HG03457 (cell line): ENCODE data around the gene ZNF503.

ENCODE experiments used
- ATAC-seq: cut with Tn5 transposase; IDR thresholded peaks from one replicate; pipeline ENCODE4 v1.9.1; 2021; ENCODE audit warnings: moderate number of reproducible peaks; ENCODE audit not compliant: unreplicated experiment

Gene ZNF503

GRCh38 chr10:75431180-75432111 lies 29.9 kb upstream of the ZNF503 start, which contains the start of gene LRMDA:
Gene LRMDA, plus strand, starts transcription at chr10:75431624.
- ATAC-seq = no peak

GRCh38 chr10:75430000-75430763 lies 28.6 kb upstream of the ZNF503 start:
- no peak for ATAC-seq

- no peak for ATAC-seq
Measured at GRCh38 chr10:75429159-75429827, 27.7 kb upstream of the ZNF503 start.

- no peak for ATAC-seq
Measured at GRCh38 chr10:75428434-75429158, 27.0 kb upstream of the ZNF503 start.

GRCh38 chr10:75427951-75428350 lies 26.4 kb upstream of the ZNF503 start:
- ATAC-seq = no peak

GRCh38 chr10:75426880-75427279 lies 25.3 kb upstream of the ZNF503 start:
- no peak for ATAC-seq

- ATAC-seq = no peak
Measured at GRCh38 chr10:75425291-75426079, 23.9 kb upstream of the ZNF503 start.

- no peak for ATAC-seq
Measured at GRCh38 chr10:75424571-75424970, 23.0 kb upstream of the ZNF503 start.

GRCh38 chr10:75422913-75423312 lies 21.3 kb upstream of the ZNF503 start:
- no peak for ATAC-seq

GRCh38 chr10:75418712-75419111 lies 17.1 kb upstream of the ZNF503 start:
- no peak for ATAC-seq

- ATAC-seq = no peak
Measured at GRCh38 chr10:75418293-75418692, 16.7 kb upstream of the ZNF503 start.

- no peak for ATAC-seq
Measured at GRCh38 chr10:75417522-75417927, 16.0 kb upstream of the ZNF503 start.

GRCh38 chr10:75414527-75414926 lies 13.0 kb upstream of the ZNF503 start:
- ATAC-seq = no peak

GRCh38 chr10:75410132-75411005 lies 8.8 kb upstream of the ZNF503 start:
- ATAC-seq = no peak

GRCh38 chr10:75408911-75409885 lies 7.6 kb upstream of the ZNF503 start:
- no peak for ATAC-seq

GRCh38 chr10:75408509-75408875 lies 6.9 kb upstream of the ZNF503 start:
- ATAC-seq = no peak

GRCh38 chr10:75407713-75408508 lies 6.3 kb upstream of the ZNF503 start:
- ATAC-seq = no peak
